Measurements from ENCODE around the gene NUDT14. TPM values are rescaled to one million over a fixed set of nuclear protein-coding genes. Genes with fewer than 3 reads are reported as not detected.

NUDT14 gene
- polyA plus RNA-seq, 6 donors from 2014 or later, result 4.4 to 20.6 (median 9.1) TPM

DNA sequence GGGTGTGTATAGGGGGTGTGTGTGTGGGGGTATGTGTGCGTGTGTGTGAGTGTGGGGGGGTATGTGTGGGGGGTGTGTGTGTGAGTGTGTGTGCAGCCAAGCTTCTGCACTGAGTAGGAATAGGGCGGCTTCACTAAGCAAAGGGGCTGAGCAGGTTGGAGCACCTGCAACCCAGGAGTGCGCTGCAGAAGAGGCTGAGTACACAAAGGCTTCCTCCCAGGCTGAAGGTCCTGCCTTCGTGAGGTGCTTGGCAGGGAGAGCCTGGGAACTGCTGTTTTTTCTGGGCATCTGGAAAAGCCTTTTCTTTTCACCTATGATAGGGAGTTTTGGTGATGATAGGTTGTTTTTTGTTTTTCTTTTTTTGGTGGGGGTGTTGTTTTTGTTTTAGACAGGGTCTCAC is 6.0 kb upstream of the NUDT14 start:
- H3K4me3 Mint-ChIP-seq, result peak overlapping the region in 1 of 8 donors; percentile 35
- DNase-seq, result no peak
- H3K27me3 Mint-ChIP-seq, result peaks cover 10 to 47% (median 33%) of the 10 kb centered on the region in 3 donors
- H3K27ac Mint-ChIP-seq, result no peak overlapping the region
- H3K9me3 Mint-ChIP-seq, result peaks cover 0 to 12% (median 9%) of the 10 kb centered on the region in 7 donors
- H3K36me3 Mint-ChIP-seq, result peaks cover 0 to 12% of the 10 kb centered on the region in 2 donors
- peaks cover 0 to 3% (median 0%) of the 10 kb centered on the region in 3 donors for H3K4me1 Mint-ChIP-seq
- ATAC-seq (ENCODE audit: low read depth in 2 of 2), result no peak

DNA sequence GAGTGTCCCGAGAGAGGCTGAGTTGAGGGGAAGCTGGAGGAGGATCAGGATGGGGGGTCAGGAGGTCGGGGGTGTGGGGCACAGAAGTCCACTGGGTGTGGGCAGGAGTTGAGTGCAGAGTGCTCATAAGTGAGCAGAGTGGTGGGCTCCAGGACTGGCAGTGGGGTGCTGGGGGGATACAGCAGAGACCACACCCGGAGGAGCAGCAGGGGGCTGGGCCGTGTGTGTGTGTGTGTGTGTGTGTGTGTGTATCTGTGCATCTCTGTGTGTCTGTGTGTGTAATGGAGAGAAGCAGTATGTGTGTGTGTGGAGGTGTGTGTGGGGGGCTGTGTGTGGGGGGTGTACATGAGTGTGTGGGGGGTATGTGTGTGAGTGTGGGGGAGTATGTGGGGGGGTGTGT is 4.9 kb upstream of the NUDT14 start:
- no peak overlapping the region for H3K27ac Mint-ChIP-seq
- peaks cover 0 to 12% (median 9%) of the 10 kb centered on the region in 7 donors for H3K9me3 Mint-ChIP-seq
- DNase-seq (no peak), ATAC-seq (ENCODE audit: low read depth in 2 of 2) (no peak)
- H3K36me3 Mint-ChIP-seq, result peaks cover 0 to 12% of the 10 kb centered on the region in 2 donors
- no peak overlapping the region for H3K4me3 Mint-ChIP-seq
- H3K27me3 Mint-ChIP-seq, result peaks cover 10 to 42% (median 33%) of the 10 kb centered on the region in 3 donors
- peaks cover 0 to 2% (median 0%) of the 10 kb centered on the region in 3 donors for H3K4me1 Mint-ChIP-seq

DNA sequence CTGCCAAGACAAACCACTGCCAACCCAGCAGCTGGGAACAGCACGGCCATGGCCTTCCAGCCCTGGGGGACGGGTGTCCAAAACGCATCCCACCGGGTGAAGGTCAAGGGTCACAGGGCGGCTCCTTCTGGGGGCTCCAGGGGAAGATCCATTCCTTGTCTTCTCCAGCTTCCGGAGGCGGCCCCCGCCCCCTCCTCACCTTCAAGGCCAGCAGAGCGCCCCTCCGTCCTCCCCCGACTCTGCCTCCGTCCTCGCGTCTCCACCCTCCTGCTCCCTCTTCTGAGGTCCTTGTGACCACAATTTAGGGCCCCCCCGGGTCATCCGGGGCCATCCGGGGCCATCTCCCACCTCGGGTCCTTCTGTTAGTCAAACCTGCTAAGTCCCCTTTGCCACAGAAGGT is 3.9 kb upstream of the NUDT14 start:
- no peak overlapping the region for H3K4me3 Mint-ChIP-seq
- H3K9me3 Mint-ChIP-seq, result peaks cover 0 to 12% (median 9%) of the 10 kb centered on the region in 7 donors
- DNase-seq, result no peak
- H3K36me3 Mint-ChIP-seq, result peaks cover 0 to 12% of the 10 kb centered on the region in 2 donors
- peaks cover 10 to 43% (median 31%) of the 10 kb centered on the region in 3 donors for H3K27me3 Mint-ChIP-seq
- no peak overlapping the region for H3K27ac Mint-ChIP-seq
- H3K4me1 Mint-ChIP-seq, result peaks cover 0 to 8% (median 0%) of the 10 kb centered on the region in 3 donors
- ATAC-seq (ENCODE audit: low read depth in 2 of 2), result no peak

- H3K4me3 Mint-ChIP-seq, result no peak overlapping the region
- ATAC-seq (ENCODE audit: low read depth in 2 of 2) (no peak), DNase-seq (no peak)
- H3K36me3 Mint-ChIP-seq, result peaks cover 0 to 12% of the 10 kb centered on the region in 2 donors
- peaks cover 0 to 12% (median 9%) of the 10 kb centered on the region in 7 donors for H3K9me3 Mint-ChIP-seq
- no peak overlapping the region for H3K27ac Mint-ChIP-seq
- H3K4me1 Mint-ChIP-seq, result peaks cover 0 to 11% (median 3%) of the 10 kb centered on the region in 3 donors
- peaks cover 5 to 41% (median 26%) of the 10 kb centered on the region in 3 donors for H3K27me3 Mint-ChIP-seq
Measured at GRCh38 chr14:105184461-105184860, 3.3 kb upstream of the NUDT14 start.

DNA sequence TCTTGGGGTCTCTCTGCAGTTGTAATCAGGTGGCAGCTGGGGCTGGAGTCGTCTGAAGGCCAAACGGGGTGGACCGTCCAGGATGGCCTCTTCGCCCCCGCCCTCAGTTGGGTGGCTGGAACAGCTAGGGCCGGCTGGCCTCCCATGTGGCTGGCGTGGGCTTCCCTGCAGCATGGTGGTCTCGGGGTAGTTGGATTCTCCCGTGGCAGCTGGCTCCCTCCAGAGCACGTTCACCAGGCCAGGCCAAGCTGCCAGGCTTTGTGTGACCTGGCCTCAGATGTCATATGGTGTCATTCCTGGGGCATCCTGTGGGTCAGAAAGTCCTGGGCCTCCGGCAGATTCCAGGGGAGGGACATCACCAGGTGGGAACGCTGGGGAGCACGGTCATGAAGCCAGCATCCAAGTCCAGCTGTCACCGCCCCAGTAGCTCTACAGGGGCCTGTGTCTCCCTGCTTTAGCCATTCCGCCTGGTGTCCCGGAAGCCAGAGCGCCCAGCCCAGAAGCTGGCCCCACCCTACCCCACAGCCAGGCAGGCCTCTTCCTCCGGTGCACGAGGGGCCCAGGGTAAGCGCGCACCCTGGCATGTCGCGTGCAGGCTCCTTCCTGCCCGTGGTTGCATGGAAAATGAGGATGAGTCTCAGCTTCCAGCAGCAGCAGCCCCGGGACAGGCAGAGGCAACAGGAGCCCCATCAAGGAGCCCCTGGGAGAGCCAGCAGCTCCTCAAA is 1.3 kb upstream of the NUDT14 start:
- peak overlapping the region in 3 of 6 donors; percentile 57 to 76 (median 64) for H3K27ac Mint-ChIP-seq
- peaks cover 0 to 26% (median 12%) of the 10 kb centered on the region in 3 donors for H3K27me3 Mint-ChIP-seq
- peaks cover 0 to 11% (median 3%) of the 10 kb centered on the region in 3 donors for H3K4me1 Mint-ChIP-seq
- H3K9me3 Mint-ChIP-seq, result peaks cover 0 to 2% (median 0%) of the 10 kb centered on the region in 7 donors
- no peak for ATAC-seq (ENCODE audit: low read depth in 2 of 2)
- H3K36me3 Mint-ChIP-seq, result no peaks in the 10 kb centered on the region
- no peak for DNase-seq
- H3K4me3 Mint-ChIP-seq, result peak overlapping the region; percentile 5 to 82 (median 76)

DNA sequence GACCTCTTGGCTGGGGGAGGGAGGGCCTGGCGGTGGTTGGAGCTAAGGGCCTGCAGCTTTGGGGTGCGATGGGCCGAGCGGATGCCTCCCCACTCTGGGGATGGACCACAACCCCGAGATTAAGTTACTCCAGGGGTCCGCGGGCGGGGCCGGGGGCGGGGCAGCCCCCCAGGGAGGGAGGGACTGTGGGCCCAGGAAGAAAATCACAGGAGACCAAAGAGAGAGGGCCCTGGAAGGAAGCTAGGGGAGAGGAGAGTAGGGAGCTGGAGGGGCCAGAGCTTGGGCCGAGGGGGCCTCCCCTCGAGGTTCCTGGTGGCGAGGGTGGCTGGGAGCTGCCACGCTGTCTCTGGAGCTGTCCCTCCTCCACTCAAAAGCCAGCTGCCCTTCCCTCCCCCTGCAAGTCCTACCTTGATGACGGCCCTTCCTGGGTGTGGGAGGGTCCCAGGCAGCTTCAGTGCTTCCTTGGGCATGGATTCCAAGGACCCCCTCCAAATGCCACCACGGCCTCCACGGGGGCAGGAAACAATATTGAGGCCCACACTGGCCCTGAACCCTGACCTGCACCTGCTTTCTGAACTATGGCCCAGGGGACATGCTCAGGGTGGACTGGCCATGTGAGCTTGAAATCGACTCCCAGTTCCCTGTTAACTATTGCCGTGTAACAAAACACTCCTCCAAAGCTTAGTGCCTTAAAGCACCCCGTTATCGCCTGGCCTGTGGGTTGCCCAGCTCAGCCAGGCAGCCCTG is 610 bp upstream of the NUDT14 start:
- Mint-ChIP-seq H3K4me1 (peaks cover 0 to 11% (median 3%) of the 10 kb centered on the region in 3 donors), H3K27me3 (peaks cover 0 to 29% (median 12%) of the 10 kb centered on the region in 3 donors), H3K36me3 (no peaks in the 10 kb centered on the region), H3K4me3 (peak overlapping the region; percentile 32 to 83 (median 76)), H3K27ac (peak overlapping the region in 2 of 6 donors; percentile 57 to 76), H3K9me3 (no peaks in the 10 kb centered on the region)
- ATAC-seq (ENCODE audit: low read depth in 2 of 2) (no peak), DNase-seq (no peak)

GRCh38 chr14:105179191-105179590 is 1.9 kb downstream of the NUDT14 start:
- H3K27me3 Mint-ChIP-seq, result peaks cover 0 to 20% (median 4%) of the 10 kb centered on the region in 3 donors
- no peak for ATAC-seq (ENCODE audit: low read depth in 2 of 2)
- peak overlapping the region in 2 of 8 donors; percentile 29 to 65 for H3K4me3 Mint-ChIP-seq
- H3K27ac Mint-ChIP-seq, result no peak overlapping the region
- H3K4me1 Mint-ChIP-seq, result peaks cover 10 to 23% (median 13%) of the 10 kb centered on the region in 3 donors
- no peaks in the 10 kb centered on the region for H3K36me3 Mint-ChIP-seq
- no peaks in the 10 kb centered on the region for H3K9me3 Mint-ChIP-seq
- DNase-seq, result no peak

DNA sequence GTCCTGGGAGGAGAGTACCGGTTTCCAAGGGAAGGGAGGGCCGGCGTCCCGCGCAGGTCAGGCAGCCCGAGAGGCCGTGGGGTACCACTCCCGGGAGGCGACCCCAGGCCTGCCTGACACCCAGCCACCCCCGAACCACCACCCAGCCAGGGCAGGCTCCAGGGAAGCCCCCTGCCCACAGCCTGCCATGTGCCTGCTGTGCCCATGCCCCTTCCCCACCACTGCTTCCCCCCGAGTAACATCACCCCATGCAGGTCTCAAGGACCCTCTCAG is 2.3 kb downstream of the NUDT14 start:
- no peaks in the 10 kb centered on the region for H3K36me3 Mint-ChIP-seq
- DNase-seq, result no peak
- no peak overlapping the region for H3K27ac Mint-ChIP-seq
- peaks cover 11 to 24% (median 13%) of the 10 kb centered on the region in 3 donors for H3K4me1 Mint-ChIP-seq
- H3K9me3 Mint-ChIP-seq, result no peaks in the 10 kb centered on the region
- peak overlapping the region in 1 of 8 donors; percentile 69 for H3K4me3 Mint-ChIP-seq
- H3K27me3 Mint-ChIP-seq, result peaks cover 0 to 19% (median under 1%) of the 10 kb centered on the region in 3 donors
- ATAC-seq (ENCODE audit: low read depth in 2 of 2), result no peak

DNA sequence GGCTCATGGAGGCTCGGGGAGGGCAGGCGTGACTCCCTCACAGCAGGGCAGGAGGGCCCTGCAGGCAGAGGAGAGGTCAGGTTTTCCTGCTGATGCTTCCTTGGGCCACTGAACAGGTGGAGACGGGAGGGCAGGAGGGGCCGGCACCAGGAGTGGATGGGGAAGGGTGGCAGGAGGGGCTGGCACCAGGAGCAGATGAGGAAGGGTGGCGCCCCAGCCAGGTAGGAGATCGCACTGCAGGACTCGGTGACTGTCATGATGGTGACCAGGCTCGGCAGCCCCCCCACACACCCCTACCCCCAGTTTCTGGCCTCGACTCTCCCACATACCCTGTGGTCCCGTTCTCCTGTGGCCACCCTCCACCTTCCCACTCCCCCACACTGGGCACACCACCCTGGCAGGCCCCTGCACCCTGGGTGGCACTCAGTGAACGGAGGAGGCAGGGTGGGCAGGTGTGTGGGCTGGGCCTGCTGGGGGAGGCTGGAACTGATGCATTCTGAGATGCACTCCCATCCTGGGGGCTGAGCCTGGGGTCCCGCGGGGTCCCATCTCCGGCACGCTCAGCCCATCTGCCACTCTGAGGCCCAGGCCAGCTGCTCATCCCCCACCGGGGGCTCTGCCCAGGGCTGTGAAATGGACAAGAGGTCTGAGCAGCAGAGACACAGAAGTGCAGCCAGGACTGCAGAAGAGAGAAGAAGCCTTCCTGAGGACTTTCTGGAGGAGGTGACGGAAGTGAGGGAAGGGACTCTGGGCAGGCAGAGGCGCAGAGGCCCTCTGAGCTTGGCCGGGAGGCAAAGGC is 2.8 kb downstream of the NUDT14 start:
- H3K27ac Mint-ChIP-seq, result no peak overlapping the region
- DNase-seq (no peak), ATAC-seq (ENCODE audit: low read depth in 2 of 2) (no peak)
- H3K4me3 Mint-ChIP-seq, result peak overlapping the region in 1 of 8 donors; percentile 69
- peaks cover 11 to 26% (median 13%) of the 10 kb centered on the region in 3 donors for H3K4me1 Mint-ChIP-seq
- peaks cover 0 to 22% (median 0%) of the 10 kb centered on the region in 3 donors for H3K27me3 Mint-ChIP-seq
- no peaks in the 10 kb centered on the region for H3K9me3 Mint-ChIP-seq
- no peaks in the 10 kb centered on the region for H3K36me3 Mint-ChIP-seq

- H3K4me3 Mint-ChIP-seq, result no peak overlapping the region
- H3K27me3 Mint-ChIP-seq, result peaks cover 0 to 24% (median under 1%) of the 10 kb centered on the region in 3 donors
Measured at GRCh38 chr14:105177082-105177481, 4.0 kb downstream of the NUDT14 start.

DNA sequence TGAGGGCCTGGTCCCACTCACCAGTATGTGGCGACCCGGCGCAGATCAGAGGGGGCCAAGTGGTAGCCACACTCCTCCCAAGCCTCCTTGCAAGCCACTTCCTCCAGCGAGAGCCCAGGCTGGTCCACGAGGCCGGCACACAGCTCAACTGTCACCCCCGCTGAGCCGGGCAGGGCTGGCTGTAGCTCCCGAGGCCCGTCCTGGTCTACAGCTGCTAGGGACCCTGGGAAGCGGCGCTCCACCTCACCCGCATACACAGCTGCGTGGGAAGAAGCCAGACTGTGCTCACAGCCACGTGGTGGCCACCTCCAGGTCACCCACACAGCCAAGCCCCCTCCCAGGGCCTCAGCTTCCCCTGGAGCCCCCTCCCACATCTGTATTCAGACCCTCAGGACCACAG is 4.6 kb downstream of the NUDT14 start:
- peak overlapping the region in 1 of 8 donors; percentile 12 for H3K4me3 Mint-ChIP-seq
- no peaks in the 10 kb centered on the region for H3K36me3 Mint-ChIP-seq
- H3K9me3 Mint-ChIP-seq, result no peaks in the 10 kb centered on the region
- peaks cover 11 to 25% (median 16%) of the 10 kb centered on the region in 3 donors for H3K4me1 Mint-ChIP-seq
- ATAC-seq (ENCODE audit: low read depth in 2 of 2) (no peak), DNase-seq (no peak)
- peaks cover 0 to 30% (median 6%) of the 10 kb centered on the region in 3 donors for H3K27me3 Mint-ChIP-seq
- no peak overlapping the region for H3K27ac Mint-ChIP-seq

More at GRCh38 chr14:105177082-105177481, 4.0 kb downstream of the NUDT14 start:
- no peak for DNase-seq
- ATAC-seq (ENCODE audit: low read depth in 2 of 2), result no peak
- Mint-ChIP-seq H3K4me1 (peaks cover 11 to 26% (median 13%) of the 10 kb centered on the region in 3 donors), H3K9me3 (no peaks in the 10 kb centered on the region), H3K36me3 (no peaks in the 10 kb centered on the region), H3K27ac (no peak overlapping the region)

DNA sequence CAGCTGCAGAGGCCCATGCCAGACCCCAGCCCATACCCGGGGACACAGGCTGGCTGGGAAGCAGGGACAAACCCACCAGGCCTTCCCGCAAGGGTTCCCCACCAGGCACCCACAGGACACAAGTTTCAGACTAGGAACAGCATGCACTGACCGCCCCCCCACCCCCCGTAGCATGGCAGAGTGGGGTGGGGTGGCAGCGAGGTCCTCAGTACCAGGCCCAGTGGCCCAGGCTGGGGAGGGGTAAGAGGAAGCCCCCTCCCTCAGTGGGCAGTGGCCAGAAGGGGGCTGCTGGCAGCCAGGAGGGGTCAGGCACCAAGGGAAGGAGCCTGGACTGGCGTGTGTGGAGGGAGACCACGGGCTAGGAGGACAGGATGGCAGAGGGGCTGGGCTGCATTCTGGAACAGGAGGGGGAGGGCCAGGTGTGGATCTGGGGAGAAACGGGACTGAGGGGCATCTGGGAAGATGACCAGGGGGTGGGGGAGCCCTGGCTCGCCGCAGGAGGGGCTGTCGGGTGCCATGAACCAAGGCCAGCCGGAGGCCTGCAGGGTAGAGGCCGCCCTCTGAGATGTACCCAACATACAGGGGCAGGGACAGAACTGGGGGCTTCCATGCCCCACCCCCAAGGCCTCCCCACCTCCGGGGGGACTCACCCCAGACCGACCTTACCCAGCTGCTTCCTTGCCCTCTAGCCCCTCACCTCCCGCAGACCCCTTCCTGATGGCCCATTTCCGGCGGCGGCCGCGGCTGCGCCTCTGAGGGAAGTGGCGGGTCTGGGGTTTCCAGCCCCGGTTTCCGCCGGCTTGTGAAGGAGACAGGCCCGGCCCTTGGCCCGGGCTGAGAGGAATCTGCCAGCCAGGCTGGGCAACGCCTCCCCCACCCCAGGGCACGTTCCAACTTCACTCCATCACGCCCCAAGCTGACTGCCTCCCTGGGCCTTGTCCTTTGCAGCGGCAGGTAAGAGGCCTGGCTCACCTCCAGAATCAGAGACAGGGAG is 6.9 kb downstream of the NUDT14 start:
- H3K27me3 Mint-ChIP-seq, result peaks cover 5 to 40% (median 24%) of the 10 kb centered on the region in 3 donors
- H3K4me1 Mint-ChIP-seq, result peaks cover 16 to 25% (median 18%) of the 10 kb centered on the region in 3 donors
- no peaks in the 10 kb centered on the region for H3K9me3 Mint-ChIP-seq
- peak overlapping the region in 3 of 8 donors; percentile 31 to 64 (median 53) for H3K4me3 Mint-ChIP-seq
- ATAC-seq (ENCODE audit: low read depth in 2 of 2) (peak; percentile 80 to 84), DNase-seq (peak; percentile 41)
- H3K27ac Mint-ChIP-seq, result peak overlapping the region in 4 of 6 donors; percentile 36 to 67 (median 58)
- peaks cover 0 to 7% of the 10 kb centered on the region in 2 donors for H3K36me3 Mint-ChIP-seq

Data from naive B cell (primary cell).